Tibial nerve (tissue), 4 donors: ENCODE measurements around the gene GOLGA6L25.
"Not testable (repeated sequence)": the region's sequence is repeated elsewhere in the genome, so short reads cannot be mapped to it uniquely, and the experiment has no call there.

Experiments used
- EP300 ChIP-seq, 2 donors: sonication (generic); formaldehyde crosslinking; IDR thresholded peaks; one replicate each; pipeline ENCODE4 v1.6.1; 2017; ENCODE audit warnings: antibody characterized with exemption in 2 of 2, mild to moderate bottlenecking in 1 of 2
- POLR2A ChIP-seq, 2 donors: fragments of 450-650 bp; IDR thresholded peaks; one replicate each; pipeline ENCODE4 v1.6.1; 2017; ENCODE audit warnings: antibody characterized with exemption in 2 of 2, mild to moderate bottlenecking in 2 of 2, moderate library complexity in 2 of 2
- TF ChIP-seq, protein P1 (sequence below), 5 experiments: fragments of 200-600 bp in 3 of 5; fragments of 450-650 bp in 2 of 5; sonication (generic) in 3 of 5; IDR thresholded peaks; one replicate each; pipeline ENCODE4 v1.5.1; 2016 to 2019; ENCODE audit warnings: antibody characterized with exemption in 5 of 5, mild to moderate bottlenecking in 3 of 5, moderate library complexity in 2 of 5

DNA sequence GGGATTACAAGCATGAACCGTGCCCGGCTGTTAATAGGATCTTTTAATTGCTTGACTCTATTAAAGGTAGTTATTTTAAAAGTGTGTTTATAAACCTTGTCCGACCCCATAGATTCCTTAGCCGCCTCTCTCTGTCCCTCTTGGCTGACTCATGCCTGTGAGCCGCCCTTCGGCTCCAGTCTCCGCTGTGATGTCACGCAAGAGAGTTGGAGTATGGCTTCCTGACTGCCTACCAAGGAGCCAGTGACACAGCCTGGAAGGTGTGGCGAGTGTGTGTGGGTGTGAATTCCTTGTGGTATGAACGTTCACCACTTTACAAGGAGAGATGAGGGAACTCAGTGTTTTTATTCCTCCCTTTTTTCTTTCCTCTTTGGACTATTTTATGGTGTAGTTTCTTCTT, 44.1 kb downstream of the GOLGA6L25 start:
- not testable (repeated sequence) for TF ChIP-seq POLR2A, EP300 (IDR thresholded peaks at IDR 0.05)
- TF ChIP-seq, protein P1, sequence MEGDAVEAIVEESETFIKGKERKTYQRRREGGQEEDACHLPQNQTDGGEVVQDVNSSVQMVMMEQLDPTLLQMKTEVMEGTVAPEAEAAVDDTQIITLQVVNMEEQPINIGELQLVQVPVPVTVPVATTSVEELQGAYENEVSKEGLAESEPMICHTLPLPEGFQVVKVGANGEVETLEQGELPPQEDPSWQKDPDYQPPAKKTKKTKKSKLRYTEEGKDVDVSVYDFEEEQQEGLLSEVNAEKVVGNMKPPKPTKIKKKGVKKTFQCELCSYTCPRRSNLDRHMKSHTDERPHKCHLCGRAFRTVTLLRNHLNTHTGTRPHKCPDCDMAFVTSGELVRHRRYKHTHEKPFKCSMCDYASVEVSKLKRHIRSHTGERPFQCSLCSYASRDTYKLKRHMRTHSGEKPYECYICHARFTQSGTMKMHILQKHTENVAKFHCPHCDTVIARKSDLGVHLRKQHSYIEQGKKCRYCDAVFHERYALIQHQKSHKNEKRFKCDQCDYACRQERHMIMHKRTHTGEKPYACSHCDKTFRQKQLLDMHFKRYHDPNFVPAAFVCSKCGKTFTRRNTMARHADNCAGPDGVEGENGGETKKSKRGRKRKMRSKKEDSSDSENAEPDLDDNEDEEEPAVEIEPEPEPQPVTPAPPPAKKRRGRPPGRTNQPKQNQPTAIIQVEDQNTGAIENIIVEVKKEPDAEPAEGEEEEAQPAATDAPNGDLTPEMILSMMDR (IDR thresholded peaks at IDR 0.05) = not testable (repeated sequence)
